HEK293 (cell line): ENCODE results near the gene RAB13.

Experiments
- FEZF1 ChIP-seq: fragments of 450-650 bp; formaldehyde crosslinking; IDR thresholded peaks from 2 replicates; pipeline ENCODE4 v1.5.1; 2016; ENCODE audit warnings: missing biosample characterization, missing genetic modification characterization
- OVOL3 ChIP-seq: fragments of 450-650 bp; formaldehyde crosslinking; IDR thresholded peaks from 2 replicates; pipeline ENCODE4 v1.5.1; 2016; ENCODE audit warnings: missing biosample characterization, missing genetic modification characterization
- PBX3 ChIP-seq: sonication (generic); formaldehyde crosslinking; IDR thresholded peaks from 2 replicates; pipeline ENCODE4 v1.8.1; 2022; ENCODE audit warnings: mild to moderate bottlenecking, moderate library complexity, missing genetic modification reagents
- RBAK ChIP-seq: fragments of 450-650 bp; formaldehyde crosslinking; IDR thresholded peaks from 2 replicates; pipeline ENCODE4 v1.5.1; 2016; ENCODE audit warnings: missing biosample characterization, missing genetic modification characterization
- YY2 ChIP-seq: fragments of 450-650 bp; formaldehyde crosslinking; IDR thresholded peaks from 2 replicates; pipeline ENCODE4 v1.5.1; 2016; ENCODE audit warnings: missing biosample characterization, missing genetic modification characterization
- ZBTB10 ChIP-seq: fragments of 450-650 bp; formaldehyde crosslinking; IDR thresholded peaks from 2 replicates; pipeline ENCODE4 v1.5.1; 2016; ENCODE audit warnings: missing biosample characterization, missing genetic modification characterization
- ZBTB48 ChIP-seq: fragments of 450-650 bp; formaldehyde crosslinking; IDR thresholded peaks from 2 replicates; pipeline ENCODE4 v1.5.1; 2016; ENCODE audit warnings: missing biosample characterization, missing genetic modification characterization
- ZEB2 ChIP-seq: fragments of 450-650 bp; formaldehyde crosslinking; IDR thresholded peaks from 2 replicates; pipeline ENCODE4 v1.5.1; 2016; ENCODE audit warnings: missing biosample characterization, missing genetic modification characterization
- ZFP41 ChIP-seq: fragments of 450-650 bp; formaldehyde crosslinking; IDR thresholded peaks from 2 replicates; pipeline ENCODE4 v1.5.1; 2016; ENCODE audit warnings: missing biosample characterization, missing genetic modification characterization, borderline replicate concordance
- ZIC2 ChIP-seq: fragments of 450-650 bp; formaldehyde crosslinking; IDR thresholded peaks from 2 replicates; pipeline ENCODE4 v1.5.1; 2016; ENCODE audit warnings: missing biosample characterization, missing genetic modification characterization
- ZNF121 ChIP-seq: fragments of 450-650 bp; formaldehyde crosslinking; IDR thresholded peaks from 2 replicates; pipeline ENCODE4 v1.5.1; 2016; ENCODE audit warnings: missing biosample characterization, missing genetic modification characterization
- ZNF133 ChIP-seq: fragments of 450-650 bp; formaldehyde crosslinking; IDR thresholded peaks from 2 replicates; pipeline ENCODE4 v1.5.1; 2016; ENCODE audit warnings: missing biosample characterization, missing genetic modification characterization
- ZNF16 ChIP-seq: fragments of 450-650 bp; formaldehyde crosslinking; IDR thresholded peaks from 2 replicates; pipeline ENCODE4 v1.5.1; 2016; ENCODE audit warnings: low read depth, missing biosample characterization, missing genetic modification characterization
- ZNF174 ChIP-seq: fragments of 450-650 bp; formaldehyde crosslinking; IDR thresholded peaks from 2 replicates; pipeline ENCODE4 v1.5.0; 2017; ENCODE audit warnings: missing biosample characterization, mild to moderate bottlenecking, missing genetic modification characterization
- ZNF18 ChIP-seq: fragments of 450-650 bp; formaldehyde crosslinking; IDR thresholded peaks from 2 replicates; pipeline ENCODE4 v1.5.1; 2016; ENCODE audit warnings: missing biosample characterization, missing genetic modification characterization
- ZNF202 ChIP-seq: fragments of 450-650 bp; formaldehyde crosslinking; IDR thresholded peaks from 2 replicates; pipeline ENCODE4 v1.5.1; 2016; ENCODE audit warnings: missing biosample characterization, missing genetic modification characterization, borderline replicate concordance
- ZNF24 ChIP-seq: fragments of 450-650 bp; formaldehyde crosslinking; IDR thresholded peaks from 2 replicates; pipeline ENCODE4 v1.5.1; 2016; ENCODE audit warnings: missing biosample characterization, missing genetic modification characterization
- ZNF362 ChIP-seq: fragments of 450-650 bp; formaldehyde crosslinking; IDR thresholded peaks from 2 replicates; pipeline ENCODE4 v1.5.1; 2016; ENCODE audit warnings: missing biosample characterization, missing genetic modification characterization
- ZNF449 ChIP-seq: fragments of 450-650 bp; formaldehyde crosslinking; IDR thresholded peaks from 2 replicates; pipeline ENCODE4 v1.5.1; 2017; ENCODE audit warnings: missing biosample characterization, mild to moderate bottlenecking, missing genetic modification characterization, moderate library complexity
- ZNF473 ChIP-seq: fragments of 450-650 bp; formaldehyde crosslinking; IDR thresholded peaks from 2 replicates; pipeline ENCODE4 v1.5.1; 2017; ENCODE audit warnings: missing biosample characterization, missing genetic modification characterization
- ZNF529 ChIP-seq: fragments of 450-650 bp; formaldehyde crosslinking; IDR thresholded peaks from 2 replicates; pipeline ENCODE4 v1.5.1; 2017; ENCODE audit warnings: missing genetic modification characterization, missing biosample characterization; ENCODE audit not compliant: insufficient replicate concordance
- ZNF549 ChIP-seq: fragments of 450-650 bp; IDR thresholded peaks from 2 replicates; pipeline ENCODE4 v1.5.1; 2018; ENCODE audit warnings: missing biosample characterization, missing genetic modification characterization, mild to moderate bottlenecking, inconsistent platforms, moderate library complexity
- ZNF580 ChIP-seq: fragments of 450-650 bp; formaldehyde crosslinking; IDR thresholded peaks from 2 replicates; pipeline ENCODE4 v1.5.1; 2016; ENCODE audit warnings: missing biosample characterization, missing genetic modification characterization
- ZNF658 ChIP-seq: fragments of 450-650 bp; formaldehyde crosslinking; IDR thresholded peaks from 2 replicates; pipeline ENCODE4; 2016; ENCODE audit warnings: missing biosample characterization, missing genetic modification characterization
- ZNF660 ChIP-seq: fragments of 450-650 bp; IDR thresholded peaks from 2 replicates; pipeline ENCODE4 v1.5.1; 2018; ENCODE audit warnings: missing biosample characterization, mild to moderate bottlenecking, missing genetic modification characterization
- ZNF701 ChIP-seq: fragments of 450-650 bp; formaldehyde crosslinking; IDR thresholded peaks from 2 replicates; pipeline ENCODE4 v1.5.1; 2016; ENCODE audit warnings: missing biosample characterization, missing genetic modification characterization
- ZNF768 ChIP-seq: fragments of 450-650 bp; formaldehyde crosslinking; IDR thresholded peaks from 2 replicates; pipeline ENCODE4 v1.5.1; 2018; ENCODE audit warnings: missing biosample characterization, mild to moderate bottlenecking, missing genetic modification characterization
- ZNF792 ChIP-seq: fragments of 450-650 bp; formaldehyde crosslinking; IDR thresholded peaks from 2 replicates; pipeline ENCODE4 v1.5.1; 2016; ENCODE audit warnings: missing biosample characterization, missing genetic modification characterization
- ZSCAN18 ChIP-seq: fragments of 450-650 bp; formaldehyde crosslinking; IDR thresholded peaks from 2 replicates; pipeline ENCODE4 v1.5.1; 2016; ENCODE audit warnings: missing biosample characterization, missing genetic modification characterization
- ZSCAN23 ChIP-seq: fragments of 450-650 bp; formaldehyde crosslinking; IDR thresholded peaks from 2 replicates; pipeline ENCODE4 v1.5.1; 2016; ENCODE audit warnings: missing biosample characterization, missing genetic modification characterization

The RAB13 gene

GRCh38 chr1:153977250-153978240 is 8.6 kb downstream of the RAB13 start, which contains the start of gene JTB (continued):
- no peak for TF ChIP-seq ZNF18 (tag by site-specific recombination)
- TF ChIP-seq ZNF580 (tag by site-specific recombination), result no peak
- no peak for TF ChIP-seq ZFP41 (tag by site-specific recombination)
- no peak for TF ChIP-seq ZNF121 (tag by site-specific recombination)
- TF ChIP-seq ZNF768 (tag by site-specific recombination), result no peak
- TF ChIP-seq ZNF658 (tag by site-specific recombination), result no peak
- peak; percentile 54 for TF ChIP-seq ZIC2 (tag by site-specific recombination)
- TF ChIP-seq FEZF1 (tag by site-specific recombination), result no peak
- no peak; the same call in none of the 2 replicates for TF ChIP-seq PBX3
- no peak for TF ChIP-seq ZNF16
- no peak for TF ChIP-seq ZNF473 (tag by site-specific recombination)
- no peak for TF ChIP-seq RBAK
- no peak; the same call in 1 of the 2 replicates for TF ChIP-seq ZNF449 (tag by site-specific recombination)
- TF ChIP-seq ZSCAN23 (tag by site-specific recombination), result no peak
- no peak for TF ChIP-seq ZNF24 (tag by site-specific recombination)
- no peak for TF ChIP-seq OVOL3 (tag by site-specific recombination)
- no peak; the same call in none of the 2 replicates for TF ChIP-seq ZNF660
- no peak for TF ChIP-seq ZNF529 (tag by site-specific recombination)
- no peak for TF ChIP-seq ZNF133 (tag by site-specific recombination)
- TF ChIP-seq ZBTB48, result peak; percentile 100
- TF ChIP-seq ZNF174 (tag by site-specific recombination), result no peak
- TF ChIP-seq ZEB2, result peak; percentile 95
- TF ChIP-seq ZNF701, result no peak
- TF ChIP-seq ZNF202 (tag by site-specific recombination), result no peak
- no peak for TF ChIP-seq ZNF792 (tag by site-specific recombination)
- no peak for TF ChIP-seq ZNF362 (tag by site-specific recombination)
- TF ChIP-seq ZNF549 (tag by site-specific recombination), result no peak
- TF ChIP-seq ZBTB10 (tag by site-specific recombination), result no peak; the same call in 1 of the 2 replicates
- peak; percentile 82 for TF ChIP-seq YY2 (tag by site-specific recombination)
- no peak; the same call in 1 of the 2 replicates for TF ChIP-seq ZSCAN18 (tag by site-specific recombination)
